Right lobe of liver (tissue), 6 donors: ENCODE results near the gene RNH1. TPM values are rescaled to one million over a fixed set of nuclear protein-coding genes. Genes with fewer than 3 reads are reported as not detected.

Experiments
- ATAC-seq, 4 donors: fragments of 200-7000 bp; cut with Tn5 transposase; one replicate each; pipeline ENCODE4 v1.9.1; 2020; ENCODE audit warnings: mild to moderate bottlenecking in 4 of 4, moderate library complexity in 4 of 4
- DNase-seq, 3 donors: peaks; one replicate each; pipeline ENCODE4 v3.0.0-alpha.2; 2020
- H3K27ac ChIP-seq, 3 donors: fragments of 200-600 bp; one replicate each; pipeline ENCODE4 v1.8.0; 2022
- H3K27me3 ChIP-seq, 2 donors: fragments of 200-600 bp; one replicate each; pipeline ENCODE4 v1.8.0; 2022
- H3K36me3 ChIP-seq, 4 donors: fragments of 200-600 bp; sonication (generic) in 1 of 4; one replicate each; pipeline versions ENCODE4 v1.5.1 to v1.8.0; 2017 to 2022; ENCODE audit warnings: control low read depth in 1 of 4
- H3K4me1 ChIP-seq, 4 donors: fragments of 200-600 bp; sonication (generic) in 1 of 4; one replicate each; pipeline versions ENCODE4 v1.5.1 to v1.8.0; 2017 to 2022; ENCODE audit warnings: control low read depth in 1 of 4
- H3K4me3 ChIP-seq, 3 donors: fragments of 200-600 bp; one replicate each; pipeline ENCODE4 v1.8.0; 2022
- H3K9me3 ChIP-seq, 4 donors: fragments of 200-600 bp; sonication (generic) in 1 of 4; one replicate each; pipeline versions ENCODE4 v1.5.1 to v1.8.0; 2017 to 2022; ENCODE audit warnings: control low read depth in 1 of 4
- CTCF ChIP-seq, 4 donors: fragments of 200-600 bp in 3 of 4; fragments of 450-650 bp in 1 of 4; IDR thresholded peaks; one replicate each; pipeline versions ENCODE4 v1.5.1 to v1.8.0; 2016 to 2022; ENCODE audit warnings: antibody characterized with exemption in 4 of 4, mild to moderate bottlenecking in 2 of 4
- POLR2A ChIP-seq: fragments of 450-650 bp; IDR thresholded peaks from one replicate; pipeline ENCODE4 v1.6.1; 2017; ENCODE audit warnings: antibody characterized with exemption, mild to moderate bottlenecking
- WGBS: methylation state at CpG from one replicate; pipeline ENCODE4 v1.1.6; 2018; ENCODE audit warnings: low coverage, low lambda C conversion rate; ENCODE audit not compliant: insufficient coverage; ENCODE audit errors: missing lambda C conversion rate; 5-methylcytosine and 5-hydroxymethylcytosine counted together
- intact Hi-C, 2 donors: fragments of 100-400 bp; cut with DNase I; formaldehyde crosslinking; loops; one replicate each; pipeline versions ENCODE4 v1.11.2 to v1.14.1; 2022
- total RNA-seq, 6 experiments: library from RNA; depleted of rRNA in 2 of 6; stranded (reverse); fragments of >200 nt in 2 of 6; fragmentation: NEBNext Ultra II Directional in 3 of 6; extraction: Animal tissue kit (Norgen Biotek cat#: 25700) in 3 of 6; gene quantifications; one replicate each; pipeline versions ENCODE4 v1.1.0 to v1.2.4, GENCODE V29; 2016 to 2023
- donor health status: DM: no; HTN: yes; CAD: no.
- donor health status: DM: no; HTN: no; CAD: no.
- donor health status: DM: no; HTN: no; CAD: no.
- donor health status: DM: no; HTN: yes; CAD: no.
- donor health status: DM: no; HTN: yes; CAD: no.

RNH1 gene
- total RNA-seq, 6 experiments from 2014 or later = 66.4 to 135 (median 76.2) TPM

GRCh38 chr11:516400-516799 lies 9.4 kb upstream of the RNH1 start:
- 93% methylated on average over 4 of the region's 4 CpGs for WGBS
- no peaks in the 10 kb centered on the region for H3K9me3 ChIP-seq
- H3K27ac ChIP-seq = no peak overlapping the region
- peaks cover 0 to 5% (median 0%) of the 10 kb centered on the region in 4 donors for H3K4me1 ChIP-seq
- no peak for TF ChIP-seq CTCF (IDR thresholded peaks at IDR 0.05)
- no peak for TF ChIP-seq POLR2A
- no peaks in the 10 kb centered on the region for H3K36me3 ChIP-seq
- H3K27me3 ChIP-seq = no peaks in the 10 kb centered on the region
- H3K4me3 ChIP-seq = no peak overlapping the region
- no peak for ATAC-seq
- DNase-seq = no peak
- intact Hi-C loops = no loop called here

GRCh38 chr11:515131-515530 lies 8.1 kb upstream of the RNH1 start:
- H3K4me3 ChIP-seq = no peak overlapping the region
- ATAC-seq = no peak
- DNase-seq = no peak
- H3K27ac ChIP-seq = no peak overlapping the region
- WGBS = 97% methylated on average over 4 of the region's 6 CpGs
- no peaks in the 10 kb centered on the region for H3K27me3 ChIP-seq
- TF ChIP-seq CTCF (IDR thresholded peaks at IDR 0.05) (no peak), POLR2A (no peak)
- H3K4me1 ChIP-seq = peaks cover 0 to 5% (median 0%) of the 10 kb centered on the region in 4 donors
- intact Hi-C loops = no loop called here
- H3K9me3 ChIP-seq = no peaks in the 10 kb centered on the region
- no peaks in the 10 kb centered on the region for H3K36me3 ChIP-seq

GRCh38 chr11:514606-515005 lies 7.6 kb upstream of the RNH1 start:
- TF ChIP-seq CTCF (IDR thresholded peaks at IDR 0.05) (no peak), POLR2A (no peak)
- WGBS = 80% methylated on average over 6 of the region's 10 CpGs
- intact Hi-C loops = no loop called here
- Histone ChIP-seq H3K4me3 (no peak overlapping the region), H3K4me1 (peaks cover 0 to 5% (median 0%) of the 10 kb centered on the region in 4 donors), H3K27me3 (no peaks in the 10 kb centered on the region), H3K36me3 (no peaks in the 10 kb centered on the region), H3K27ac (no peak overlapping the region), H3K9me3 (no peaks in the 10 kb centered on the region)
- ATAC-seq (no peak), DNase-seq (peak in 1 of 3 donors; percentile 18)

- Histone ChIP-seq H3K4me3 (no peak overlapping the region), H3K36me3 (no peaks in the 10 kb centered on the region), H3K9me3 (no peaks in the 10 kb centered on the region), H3K27ac (no peak overlapping the region), H3K4me1 (peaks cover 0 to 2% (median under 1%) of the 10 kb centered on the region in 4 donors), H3K27me3 (no peaks in the 10 kb centered on the region)
- TF ChIP-seq POLR2A (no peak), CTCF (IDR thresholded peaks at IDR 0.05) (no peak)
- DNase-seq (peak in 1 of 3 donors; percentile 21), ATAC-seq (peak in 3 of 4 donors; percentile 29 to 62 (median 42))
- 90% methylated on average over 28 of the region's 29 CpGs for WGBS
- intact Hi-C loops = no loop called here
Measured at GRCh38 chr11:512761-513595, 5.9 kb upstream of the RNH1 start.
